Suprapubic skin (tissue), 4 donors: ENCODE data around the gene RPH3AL.

ENCODE experiments used
- CTCF ChIP-seq, 2 donors: fragments of 200-600 bp in 1 of 2; fragments of 450-650 bp in 1 of 2; sonication (generic) in 1 of 2; IDR thresholded peaks; one replicate each; pipeline ENCODE4 v1.5.1; 2016 to 2019; ENCODE audit warnings: antibody characterized with exemption in 2 of 2, mild to moderate bottlenecking in 1 of 2, moderate library complexity in 1 of 2
- EP300 ChIP-seq: sonication (generic); formaldehyde crosslinking; IDR thresholded peaks from one replicate; pipeline ENCODE4 v1.6.1; 2017; ENCODE audit warnings: antibody characterized with exemption
- POLR2A ChIP-seq, 2 donors: fragments of 450-650 bp; IDR thresholded peaks; one replicate each; pipeline ENCODE4 v1.6.1; 2017; ENCODE audit warnings: antibody characterized with exemption in 2 of 2, mild to moderate bottlenecking in 2 of 2, moderate library complexity in 2 of 2
- POLR2AphosphoS5 ChIP-seq, 3 donors: sonication (generic); formaldehyde crosslinking; IDR thresholded peaks; one replicate each; pipeline ENCODE4 v1.6.1; 2017; ENCODE audit warnings: antibody characterized with exemption in 3 of 3

- no peak for TF ChIP-seq POLR2AphosphoS5 (IDR thresholded peaks at IDR 0.05)
- TF ChIP-seq EP300 = no peak
- TF ChIP-seq CTCF (IDR thresholded peaks at IDR 0.05) = no peak
- TF ChIP-seq POLR2A (IDR thresholded peaks at IDR 0.05) = no peak
These were observed 144.2 kb downstream of the RPH3AL start for GRCh38 chr17:208429-208828.
